Stimulated activated CD8-positive, alpha-beta memory T cell treated with anti-CD3 and anti-CD28 coated beads, Interleukin-4, amount 100 ng/mL, for 1 hour (primary cell): Measurements from ENCODE around the gene ZFAND6.

Experiments used
- DNase-seq, 2 donors: peaks; one replicate each; pipeline ENCODE4 v3.0.0-alpha.2; 2020; ENCODE audit warnings: low read depth in 2 of 2, low spot score in 1 of 2

Gene ZFAND6

GRCh38 chr15:80167936-80168335 lies 108.5 kb downstream of the ZFAND6 start:
- no peak for DNase-seq

GRCh38 chr15:80168421-80168820 lies 108.9 kb downstream of the ZFAND6 start:
- no peak for DNase-seq

- no peak for DNase-seq
Observed at GRCh38 chr15:80169768-80170357, 110.4 kb downstream of the ZFAND6 start.

GRCh38 chr15:80170596-80170995 lies 111.1 kb downstream of the ZFAND6 start:
- no peak for DNase-seq

GRCh38 chr15:80171787-80172186 lies 112.3 kb downstream of the ZFAND6 start:
- no peak for DNase-seq

- no peak for DNase-seq
Observed at GRCh38 chr15:80172401-80172800, 112.9 kb downstream of the ZFAND6 start.

GRCh38 chr15:80173022-80173759 lies 113.7 kb downstream of the ZFAND6 start:
- peak in 1 of 2 donors; percentile 37 for DNase-seq

GRCh38 chr15:80174017-80174746 lies 114.7 kb downstream of the ZFAND6 start:
- no peak for DNase-seq

- no peak for DNase-seq
Observed at GRCh38 chr15:80175436-80175835, 116.0 kb downstream of the ZFAND6 start.

- DNase-seq = no peak
Observed at GRCh38 chr15:80176443-80176842, 117.0 kb downstream of the ZFAND6 start.

- no peak for DNase-seq
Observed at GRCh38 chr15:80177156-80177555, 117.7 kb downstream of the ZFAND6 start.

- no peak for DNase-seq
Observed at GRCh38 chr15:80179025-80179759, 119.7 kb downstream of the ZFAND6 start.

GRCh38 chr15:80179935-80180334 lies 120.5 kb downstream of the ZFAND6 start:
- DNase-seq = no peak

GRCh38 chr15:80180468-80180867 lies 121.0 kb downstream of the ZFAND6 start:
- no peak for DNase-seq

- no peak for DNase-seq
Observed at GRCh38 chr15:80180986-80181385, 121.5 kb downstream of the ZFAND6 start.

- DNase-seq = no peak
Observed at GRCh38 chr15:80182611-80183261, 123.3 kb downstream of the ZFAND6 start.

- DNase-seq = no peak
Observed at GRCh38 chr15:80183306-80183705, 123.8 kb downstream of the ZFAND6 start.

- DNase-seq = no peak
Observed at GRCh38 chr15:80183886-80184285, 124.4 kb downstream of the ZFAND6 start.

GRCh38 chr15:80184554-80184953 lies 125.1 kb downstream of the ZFAND6 start:
- DNase-seq = no peak

- no peak for DNase-seq
Observed at GRCh38 chr15:80185152-80185551, 125.7 kb downstream of the ZFAND6 start.

GRCh38 chr15:80186066-80186465 lies 126.6 kb downstream of the ZFAND6 start:
- no peak for DNase-seq
